ENCODE measurements around the gene LSMEM2. TPM values are rescaled to one million over a fixed set of nuclear protein-coding genes. Genes with fewer than 3 reads are reported as not detected.
A peak's percentile ranks its signal among the peaks of the same experiment; 100 is the strongest.

Gene LSMEM2
- polyA plus RNA-seq, 1 experiment: not detected

- DNase-seq (ENCODE audit: low read depth, low spot score): no peak
- ChIA-PET CTCF (no interaction called here), POLR2A (interaction anchor here (1.2 to 1.6 kb wide), 2 partner anchors 10 to 50 kb away, joined by 3 to 4 read pairs; no protein-coding TSS in a partner anchor)
- no peaks in the 10 kb centered on the region; the same call in 1 of the 2 replicates for H3K9me3 ChIP-seq (ENCODE audit: control insufficient read depth, insufficient read depth, low read length)
- peak overlapping the region; percentile 49; the same call in 1 of the 2 replicates for H3K4me3 ChIP-seq (ENCODE audit: low read depth, low read length)
- TF ChIP-seq CTCF (IDR thresholded peaks at IDR 0.05; ENCODE audit: low read depth, low read length): no peak
- no peaks in the 10 kb centered on the region for H3K27me3 ChIP-seq (ENCODE audit: control insufficient read depth, insufficient read depth, low read length)
- H3K27ac ChIP-seq (ENCODE audit: low read depth, low read length): peak overlapping the region; percentile 91
Observed at GRCh38 chr3:50245251-50245745, 33.6 kb upstream of the LSMEM2 start.

GRCh38 chr3:50245831-50246516, 32.9 kb upstream of the LSMEM2 start:
- H3K4me3 ChIP-seq (ENCODE audit: low read depth, low read length): peak overlapping the region; percentile 49
- POLR2A ChIA-PET: interaction anchor here (0.8 to 2.8 kb wide), 6 partner anchors 10 to 91 kb away, joined by 3 to 24 read pairs (median 4); partner anchors contain the start of gene GNAI2
- TF ChIP-seq CTCF (IDR thresholded peaks at IDR 0.05; ENCODE audit: low read depth, low read length): peak; percentile 97
- no peaks in the 10 kb centered on the region; the same call in 1 of the 2 replicates for H3K9me3 ChIP-seq (ENCODE audit: control insufficient read depth, insufficient read depth, low read length)
- H3K27ac ChIP-seq (ENCODE audit: low read depth, low read length): peak overlapping the region; percentile 91
- CTCF ChIA-PET: interaction anchor here (0.6 to 1.9 kb wide), 28 partner anchors 8 to 1949 kb away, joined by 3 to 45 read pairs (median 5); partner anchors contain the start of genes GNAI2, GNAT1, HYAL3 and NAA80
- DNase-seq (ENCODE audit: low read depth, low spot score): no peak
- H3K27me3 ChIP-seq (ENCODE audit: control insufficient read depth, insufficient read depth, low read length): no peaks in the 10 kb centered on the region

GRCh38 chr3:50246517-50246954, 32.4 kb upstream of the LSMEM2 start:
- Histone ChIP-seq H3K9me3 (ENCODE audit: control insufficient read depth, insufficient read depth, low read length) (no peaks in the 10 kb centered on the region; the same call in 1 of the 2 replicates), H3K27ac (ENCODE audit: low read depth, low read length) (peak overlapping the region; percentile 91), H3K27me3 (ENCODE audit: control insufficient read depth, insufficient read depth, low read length) (no peaks in the 10 kb centered on the region), H3K4me3 (ENCODE audit: low read depth, low read length) (peak overlapping the region; percentile 17; the same call in 1 of the 2 replicates)
- ChIA-PET POLR2A (interaction anchor here (0.8 to 2.8 kb wide), 5 partner anchors 10 to 91 kb away, joined by 3 to 24 read pairs (median 5); partner anchors contain the start of gene GNAI2), CTCF (interaction anchor here (0.6 to 1.9 kb wide), 30 partner anchors 8 to 1948 kb away, joined by 3 to 45 read pairs (median 4); partner anchors contain the start of genes GNAI2, GNAT1, HYAL3 and NAA80)
- TF ChIP-seq CTCF (IDR thresholded peaks at IDR 0.05; ENCODE audit: low read depth, low read length): no peak
- DNase-seq (ENCODE audit: low read depth, low spot score): no peak

- Histone ChIP-seq H3K4me3 (ENCODE audit: low read depth, low read length) (no peak overlapping the region), H3K27me3 (ENCODE audit: control insufficient read depth, insufficient read depth, low read length) (no peaks in the 10 kb centered on the region), H3K27ac (ENCODE audit: low read depth, low read length) (no peak overlapping the region), H3K9me3 (ENCODE audit: control insufficient read depth, insufficient read depth, low read length) (no peaks in the 10 kb centered on the region; the same call in 1 of the 2 replicates)
- CTCF ChIA-PET: interaction anchor here (0.6 to 4.2 kb wide), 6 partner anchors 8 to 56 kb away, joined by 3 to 31 read pairs (median 5); no protein-coding TSS in a partner anchor
- POLR2A ChIA-PET: interaction anchor here (2.8 kb wide), 1 partner anchor 12 kb away, joined by 24 read pairs; the partner anchor contains the start of gene GNAI2
- no peak for DNase-seq (ENCODE audit: low read depth, low spot score)
- TF ChIP-seq CTCF (IDR thresholded peaks at IDR 0.05; ENCODE audit: low read depth, low read length): no peak
Observed at GRCh38 chr3:50248387-50248786, 30.5 kb upstream of the LSMEM2 start.

Data from AG04450 (cell line).